Activated CD4-positive, alpha-beta T cell treated with anti-CD3 and anti-CD28 coated beads for 4 hours (primary cell): ENCODE results near the gene PSMB9.
A peak's percentile ranks its signal among the peaks of the same experiment; 100 is the strongest.
"Not testable (repeated sequence)": the region's sequence is repeated elsewhere in the genome, so short reads cannot be mapped to it uniquely, and the experiment has no call there.

Source experiments
- DNase-seq, 2 donors: peaks; one replicate each; pipeline ENCODE4 v3.0.0-alpha.2; 2020

PSMB9 gene

DNA sequence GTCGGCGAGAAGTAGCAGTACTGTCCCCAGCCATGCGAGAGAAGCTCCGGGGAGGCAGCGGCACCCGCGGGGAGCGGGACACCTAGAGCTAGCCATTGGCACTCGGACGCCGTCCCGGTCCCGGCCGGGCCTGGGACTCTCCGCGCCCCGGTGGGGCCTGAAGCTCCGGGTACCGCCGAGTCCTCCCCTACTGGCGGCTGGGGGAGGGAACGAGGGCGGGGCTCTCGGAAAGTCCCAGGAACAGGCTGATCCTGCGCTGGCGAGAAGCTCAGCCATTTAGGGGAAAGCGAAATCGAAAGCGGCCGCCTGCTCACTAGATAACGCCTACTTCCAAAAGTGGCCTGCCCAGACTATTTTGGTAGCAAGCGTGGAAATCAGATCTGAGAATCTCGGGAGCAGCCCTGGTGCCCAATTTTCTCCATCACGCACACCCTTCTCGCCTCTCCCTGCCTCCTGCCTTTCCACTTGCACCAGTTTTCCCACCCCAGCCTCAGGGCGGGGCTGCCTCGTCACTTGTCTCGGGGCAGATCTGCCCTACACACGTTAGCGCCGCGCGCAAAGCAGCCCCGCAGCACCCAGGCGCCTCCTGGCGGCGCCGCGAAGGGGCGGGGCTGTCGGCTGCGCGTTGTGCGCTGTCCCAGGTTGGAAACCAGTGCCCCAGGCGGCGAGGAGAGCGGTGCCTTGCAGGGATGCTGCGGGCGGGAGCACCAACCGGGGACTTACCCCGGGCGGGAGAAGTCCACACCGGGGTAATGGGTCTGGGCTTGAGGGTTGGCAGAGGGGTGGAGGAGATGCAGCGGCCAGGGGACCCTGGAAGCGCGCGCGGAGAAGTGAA is at the start of gene PSMB9, which contains the start of gene TAP1:
Gene PSMB9 (plus strand): TSS at position 652 of the 835 bp plus-strand sequence. CDS start 38 bp downstream, at position 690.
Gene TAP1 (minus strand): TSS at position 164 of the 835 bp plus-strand sequence. CDS start 68 bp downstream, at position 96.
- peak; percentile 96 to 97 for DNase-seq

DNA sequence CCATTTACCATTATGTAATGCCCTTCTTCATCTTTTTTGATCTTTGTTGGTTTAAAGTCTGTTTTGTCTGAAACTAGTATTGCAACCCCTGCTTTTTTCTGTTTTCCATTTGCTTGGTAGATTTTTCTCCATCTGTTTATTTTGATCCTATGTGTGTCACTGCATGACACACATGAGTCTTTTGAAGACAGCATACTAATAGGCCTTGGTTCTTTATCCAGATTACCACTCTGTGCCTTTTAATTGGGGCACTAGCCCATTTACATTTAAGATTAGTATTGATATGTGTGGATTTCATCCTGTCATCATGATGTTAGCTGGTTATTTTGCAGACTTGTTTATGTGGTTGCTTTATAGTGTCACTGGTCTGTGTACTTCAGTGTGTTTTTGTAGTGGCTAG is 48.6 kb upstream of the PSMB9 start:
- not testable (repeated sequence) for DNase-seq

DNA sequence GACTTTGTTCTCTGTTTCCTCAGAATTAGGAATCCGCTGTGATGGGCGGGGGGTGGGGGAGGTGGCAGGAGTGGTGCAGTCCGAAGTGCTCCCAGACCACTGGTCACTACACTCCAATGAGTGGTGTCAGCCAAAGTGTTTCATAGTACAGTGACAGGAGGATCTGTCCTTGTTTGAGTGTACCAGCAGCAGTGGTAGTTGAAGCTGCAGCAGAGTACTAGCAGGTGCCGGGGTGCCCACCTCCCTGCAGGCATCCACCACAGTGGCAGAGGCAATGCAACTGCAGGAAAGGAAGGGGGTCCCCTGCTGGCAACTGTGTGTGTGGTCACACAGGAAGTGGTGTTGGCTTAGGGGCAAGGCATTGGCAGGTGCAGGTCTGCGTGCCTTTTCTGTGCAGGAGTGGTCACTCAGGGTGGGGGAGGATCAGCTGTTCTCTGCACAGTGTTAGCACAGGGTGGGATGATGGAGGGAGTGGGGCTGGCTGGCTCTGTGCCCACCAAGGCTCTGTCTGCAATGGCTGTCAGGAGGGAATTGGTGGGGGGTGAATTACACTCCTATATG is 46.9 kb upstream of the PSMB9 start:
- no peak for DNase-seq

DNA sequence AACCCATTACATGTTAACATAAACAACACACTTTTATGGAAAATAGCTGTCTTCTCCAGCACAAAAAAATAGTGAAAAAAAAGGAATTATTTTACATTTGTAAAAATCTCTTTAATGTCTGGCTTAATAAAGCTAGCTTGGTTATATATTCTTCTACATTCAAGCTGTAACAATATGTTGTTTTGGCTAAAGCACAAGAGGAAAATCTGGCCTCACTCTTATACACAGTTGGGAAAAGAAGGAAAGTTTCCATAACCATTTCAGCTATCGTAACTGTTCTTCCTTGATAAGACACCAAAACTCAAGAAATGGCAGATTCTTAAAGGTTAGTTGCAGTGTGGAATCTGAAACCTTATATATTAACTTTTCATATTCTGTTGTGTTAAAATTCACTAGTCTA is 44.8 kb upstream of the PSMB9 start:
- DNase-seq: no peak

- no peak for DNase-seq
These were observed 39.8 kb upstream of the PSMB9 start for GRCh38 chr6:32814145-32814544.

GRCh38 chr6:32815115-32815514 is 38.9 kb upstream of the PSMB9 start:
- DNase-seq: no peak

GRCh38 chr6:32815996-32816395 is 38.0 kb upstream of the PSMB9 start:
- no peak for DNase-seq

DNA sequence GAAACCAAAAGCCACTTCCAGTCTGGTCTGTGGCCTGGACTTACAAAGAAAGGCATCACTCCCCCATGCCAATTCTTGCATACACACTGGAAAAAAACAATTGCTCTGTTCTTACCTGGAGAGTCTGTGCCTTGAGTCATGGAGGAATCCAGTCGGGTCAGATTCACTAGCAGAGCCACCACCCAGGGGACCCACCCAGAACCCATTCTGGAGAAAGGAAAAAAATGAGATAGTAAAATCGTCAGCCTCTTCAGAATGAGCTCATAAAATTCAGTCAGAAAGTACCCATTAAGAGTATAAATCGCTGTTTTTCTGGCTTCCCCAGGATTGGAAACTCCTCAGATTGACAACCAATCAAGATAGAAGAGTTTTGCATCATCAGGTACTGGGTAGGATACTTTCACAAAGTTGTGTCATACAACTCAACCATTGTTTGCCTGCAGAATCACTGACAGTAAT is 37.2 kb upstream of the PSMB9 start, which contains the start of gene HLA-DOB:
Gene HLA-DOB (minus strand): TSS at position 257 of the 459 bp plus-strand sequence. CDS start 51 bp downstream, at position 206.
- no peak for DNase-seq

- DNase-seq: no peak
These were observed 35.1 kb upstream of the PSMB9 start for GRCh38 chr6:32818867-32819266.

- no peak for DNase-seq
These were observed 34.3 kb upstream of the PSMB9 start for GRCh38 chr6:32819729-32820128.

DNA sequence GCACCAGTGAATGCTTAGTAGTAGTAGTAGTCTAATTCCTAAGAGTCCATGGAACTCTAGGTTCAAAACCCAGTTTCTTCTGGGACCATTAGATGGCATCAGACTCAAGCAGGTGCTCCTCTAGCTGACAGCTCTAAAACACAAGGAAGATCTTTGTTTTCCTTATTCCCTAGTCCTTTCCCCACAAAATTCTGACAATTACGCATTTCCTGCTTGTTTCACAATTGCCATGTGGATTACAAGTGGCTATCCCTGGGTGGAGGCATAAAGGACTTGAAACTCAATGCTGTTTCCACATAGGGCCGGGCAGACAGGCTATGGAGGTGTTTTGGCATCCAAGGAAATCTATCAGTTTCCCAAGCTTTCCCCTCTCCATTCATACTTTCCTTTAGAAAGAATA is 28.0 kb upstream of the PSMB9 start:
- DNase-seq: no peak

GRCh38 chr6:32827025-32827424 is 27.0 kb upstream of the PSMB9 start:
- no peak for DNase-seq

- DNase-seq: no peak
These were observed 24.5 kb upstream of the PSMB9 start for GRCh38 chr6:32829495-32829894.

GRCh38 chr6:32830017-32830416 is 24.0 kb upstream of the PSMB9 start:
- DNase-seq: no peak

GRCh38 chr6:32830936-32831335 is 23.1 kb upstream of the PSMB9 start:
- no peak for DNase-seq

GRCh38 chr6:32832535-32832934 is 21.5 kb upstream of the PSMB9 start:
- DNase-seq: no peak

GRCh38 chr6:32833664-32834063 is 20.3 kb upstream of the PSMB9 start:
- no peak for DNase-seq

GRCh38 chr6:32835167-32835893 is 18.7 kb upstream of the PSMB9 start:
- no peak for DNase-seq

GRCh38 chr6:32836873-32837272 is 17.1 kb upstream of the PSMB9 start:
- DNase-seq: no peak

DNA sequence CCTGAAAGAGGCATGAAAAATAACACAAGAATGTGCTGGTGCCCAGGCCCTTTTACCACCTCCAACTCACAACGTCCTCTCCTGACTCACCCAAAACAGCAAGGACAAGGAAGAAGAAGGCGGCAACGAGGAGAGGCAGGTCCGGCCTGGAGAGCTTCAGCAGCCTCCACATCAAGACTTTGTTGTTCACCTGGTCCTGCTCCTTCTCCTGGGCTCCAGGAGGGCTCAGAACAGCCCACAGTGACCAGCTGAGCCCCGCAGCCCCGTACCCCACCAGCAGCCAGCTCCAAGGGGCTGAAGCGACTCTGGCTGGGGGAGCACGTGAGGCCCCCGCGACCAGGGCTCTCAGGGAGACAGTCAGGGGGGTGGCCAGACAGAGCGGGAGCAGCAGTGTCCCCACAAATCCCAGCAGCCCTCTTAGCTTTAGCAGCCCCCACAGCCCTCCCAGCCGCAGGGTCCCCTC is 16.3 kb upstream of the PSMB9 start:
- DNase-seq: no peak

- peak; percentile 95 to 98 for DNase-seq
These were observed 15.7 kb upstream of the PSMB9 start, which contains the start of gene TAP2 for GRCh38 chr6:32838114-32838958. TAP2 (minus strand) TSS chr6:32838739; CDS start chr6:32838233, 506 bp downstream.

DNA sequence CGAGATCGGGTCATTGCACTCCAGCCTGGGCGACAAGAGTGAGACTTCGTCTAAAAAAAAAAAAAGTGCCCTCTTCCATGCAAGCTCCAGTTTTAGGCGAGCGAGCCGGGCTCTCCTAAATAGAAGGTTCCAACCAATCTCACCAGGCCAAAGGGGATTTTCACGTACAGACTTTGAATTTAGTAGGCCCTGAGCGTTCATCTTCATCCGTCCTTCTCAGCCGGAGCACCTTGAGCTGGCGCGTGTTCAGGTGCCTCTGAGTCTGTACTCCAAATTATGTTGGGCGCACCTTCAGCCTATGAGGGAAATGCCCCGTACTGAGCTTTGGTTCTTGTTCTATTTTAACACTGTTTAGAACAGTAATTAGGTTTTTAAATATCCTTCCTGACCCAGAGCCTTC is 14.6 kb upstream of the PSMB9 start:
- DNase-seq: no peak
